Measurements from ENCODE around the gene LILRA6. TPM values are rescaled to one million over a fixed set of nuclear protein-coding genes. Genes with fewer than 3 reads are reported as not detected.
"Not testable (repeated sequence)": the region's sequence is repeated elsewhere in the genome, so short reads cannot be mapped to it uniquely, and the experiment has no call there.

LILRA6 gene
- total and polyA plus RNA-seq, 8 donors = 0.53 to 51.5 (median 0.74) TPM

GRCh38 chr19:54233941-54234340, 8.6 kb downstream of the LILRA6 start:
- intact Hi-C loops (cut with DNase I) = loop anchor here in 1 of 2 donors (5.0 kb wide), 1 partner anchor 62 kb away; the partner anchor contains the start of gene TMC4
- Histone ChIP-seq H3K27me3 (peaks cover 0 to 13% of the 10 kb centered on the region in 2 donors), H3K9me3 (no peaks in the 10 kb centered on the region), H3K4me3 (no peak overlapping the region), H3K27ac (peak overlapping the region in 1 of 2 donors; percentile 13), H3K4me1 (peaks cover 0 to 9% of the 10 kb centered on the region in 2 donors), H3K36me3 (peaks cover 0 to 32% of the 10 kb centered on the region in 2 donors)
- TF ChIP-seq CTCF (IDR thresholded peaks at IDR 0.05) = no peak
- ATAC-seq (no peak), DNase-seq (peak in 1 of 4 donors; percentile 17)

- Histone ChIP-seq H3K4me1 (peaks cover 0 to 9% of the 10 kb centered on the region in 2 donors), H3K27me3 (peaks cover 0 to 13% of the 10 kb centered on the region in 2 donors), H3K9me3 (no peaks in the 10 kb centered on the region), H3K36me3 (peaks cover 0 to 8% of the 10 kb centered on the region in 2 donors), H3K4me3 (no peak overlapping the region), H3K27ac (no peak overlapping the region)
- ATAC-seq (peak; percentile 100), DNase-seq (peak; percentile 81 to 96 (median 89))
- intact Hi-C loops (cut with DNase I) = loop anchor here in 1 of 2 donors (5.0 kb wide), 1 partner anchor 59 kb away; the partner anchor contains the start of gene TMC4
- peak; percentile 82 to 98 for TF ChIP-seq CTCF (IDR thresholded peaks at IDR 0.05)
Measured at GRCh38 chr19:54231077-54231931, 11.3 kb downstream of the LILRA6 start.

GRCh38 chr19:54230031-54230430, 12.6 kb downstream of the LILRA6 start:
- TF ChIP-seq CTCF (IDR thresholded peaks at IDR 0.05) = no peak
- Histone ChIP-seq H3K27me3 (peaks cover 0 to 13% of the 10 kb centered on the region in 2 donors), H3K27ac (no peak overlapping the region), H3K9me3 (no peaks in the 10 kb centered on the region), H3K4me1 (peaks cover 0 to 9% of the 10 kb centered on the region in 2 donors), H3K36me3 (no peaks in the 10 kb centered on the region), H3K4me3 (no peak overlapping the region)
- ATAC-seq (no peak), DNase-seq (peak in 1 of 4 donors; percentile 4)
- intact Hi-C loops (cut with DNase I) = loop anchor here in 1 of 2 donors (5.0 kb wide), 1 partner anchor 58 kb away; the partner anchor contains the start of gene TMC4

GRCh38 chr19:54229146-54229545, 13.4 kb downstream of the LILRA6 start:
- Histone ChIP-seq H3K27me3 (peaks cover 0 to 13% of the 10 kb centered on the region in 2 donors), H3K27ac (no peak overlapping the region), H3K9me3 (no peaks in the 10 kb centered on the region), H3K4me3 (no peak overlapping the region), H3K36me3 (no peaks in the 10 kb centered on the region), H3K4me1 (peaks cover 0 to 9% of the 10 kb centered on the region in 2 donors)
- ATAC-seq (no peak), DNase-seq (peak in 1 of 4 donors; percentile 23)
- intact Hi-C loops (cut with DNase I) = no loop called here
- no peak for TF ChIP-seq CTCF (IDR thresholded peaks at IDR 0.05)

GRCh38 chr19:54224619-54225018, 18.0 kb downstream of the LILRA6 start:
- intact Hi-C loops (cut with DNase I) = not testable (repeated sequence)

GRCh38 chr19:54223937-54224281, 18.7 kb downstream of the LILRA6 start:
- H3K36me3 ChIP-seq; intact Hi-C loops (cut with DNase I); ATAC-seq; H3K4me3 ChIP-seq; H3K9me3 ChIP-seq: not testable (repeated sequence)
- peak in 1 of 4 donors; percentile 15 for DNase-seq
- H3K27me3 ChIP-seq = peaks cover 0 to 14% of the 10 kb centered on the region in 2 donors
- H3K4me1 ChIP-seq = peaks cover 0 to 18% of the 10 kb centered on the region in 2 donors
- peak overlapping the region in 1 of 2 donors; percentile 84 for H3K27ac ChIP-seq

More at GRCh38 chr19:54224619-54225018, 18.0 kb downstream of the LILRA6 start:
- H3K27ac ChIP-seq, H3K9me3 ChIP-seq, H3K4me3 ChIP-seq, ATAC-seq, H3K36me3 ChIP-seq, DNase-seq: not testable (repeated sequence)
- Histone ChIP-seq H3K27me3 (peaks cover 0 to 14% of the 10 kb centered on the region in 2 donors), H3K4me1 (peaks cover 0 to 11% of the 10 kb centered on the region in 2 donors)

- DNase-seq = peak in 1 of 4 donors; percentile 23
- H3K9me3 ChIP-seq; intact Hi-C loops (cut with DNase I): not testable (repeated sequence)
- peaks cover 0 to 13% of the 10 kb centered on the region in 2 donors for H3K36me3 ChIP-seq
- peak overlapping the region in 1 of 2 donors; percentile 49 for H3K4me3 ChIP-seq
- peaks cover 0 to 14% of the 10 kb centered on the region in 2 donors for H3K27me3 ChIP-seq
- ATAC-seq = peak; percentile 21
- peaks cover 0 to 23% of the 10 kb centered on the region in 2 donors for H3K4me1 ChIP-seq
- H3K27ac ChIP-seq = peak overlapping the region in 1 of 2 donors; percentile 84
Measured at GRCh38 chr19:54223277-54223936, 19.2 kb downstream of the LILRA6 start.
